CD4-positive, alpha-beta T cell treated with Interleukin-1 beta for 1 hour (primary cell): Measurements from ENCODE around the gene PDCD1LG2.

ENCODE experiments used
- DNase-seq, 2 donors: peaks; one replicate each; pipeline ENCODE4 v3.0.0-alpha.2; 2020 to 2022

The PDCD1LG2 gene

DNA sequence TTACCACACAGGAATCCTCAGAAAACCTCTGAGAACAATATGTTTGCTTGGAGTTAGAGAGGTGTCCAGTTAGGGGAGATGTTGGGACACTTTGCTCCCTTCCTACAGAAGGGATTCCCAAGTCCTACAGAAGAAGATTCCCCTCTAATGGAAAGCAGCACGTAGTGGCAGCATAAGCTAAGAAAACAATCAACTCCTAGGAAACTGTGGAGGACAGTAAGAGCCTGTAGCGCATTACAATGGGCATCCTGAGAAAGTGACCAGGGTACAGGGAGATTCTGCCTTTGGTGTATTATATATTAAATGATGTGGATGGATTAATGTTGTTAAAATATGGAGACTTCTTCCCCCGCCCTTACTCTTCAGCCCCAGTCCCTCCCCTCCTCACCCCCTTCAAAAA lies 104.7 kb downstream of the PDCD1LG2 start:
- DNase-seq, result no peak

DNA sequence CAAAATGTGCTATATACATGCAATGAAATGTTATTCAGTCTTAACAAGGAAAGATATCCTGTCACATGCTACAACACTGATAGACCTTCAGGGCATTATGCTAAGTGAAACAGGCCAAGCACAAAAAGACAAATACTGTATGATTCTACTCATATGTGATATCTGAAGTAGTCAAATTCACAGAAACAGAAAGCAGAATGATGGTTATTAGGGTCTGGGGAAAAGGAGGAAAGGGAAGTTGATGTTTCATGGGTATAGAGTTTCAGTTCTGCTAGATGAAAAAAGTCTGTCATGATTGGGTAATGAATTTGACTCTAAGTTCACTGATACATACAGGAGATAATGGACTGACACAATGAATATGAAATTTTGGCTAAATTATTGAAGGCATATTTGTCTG lies 107.4 kb downstream of the PDCD1LG2 start:
- DNase-seq, result no peak

DNA sequence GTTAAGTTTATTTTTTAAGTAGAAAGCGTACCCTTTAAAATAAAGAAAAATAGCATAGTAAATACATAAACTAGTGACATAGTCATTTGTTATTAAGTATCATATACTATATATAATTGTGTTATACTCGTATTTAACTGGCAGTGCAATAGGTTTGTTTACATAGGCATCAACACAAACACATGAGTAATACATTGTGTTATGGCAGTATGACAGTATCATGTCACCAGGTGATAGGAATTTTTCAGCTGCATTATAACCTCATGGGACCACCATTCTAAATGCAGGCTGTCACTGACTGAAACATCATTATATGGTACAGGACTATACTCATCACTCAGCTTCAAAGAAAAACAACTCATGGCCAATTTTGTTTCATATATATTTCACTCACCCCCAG lies 110.2 kb downstream of the PDCD1LG2 start:
- DNase-seq, result no peak
